T-helper 2 cell (primary cell): Measurements from ENCODE around the gene ZNF467.
A peak's percentile ranks its signal among the peaks of the same experiment; 100 is the strongest.

Experiments
- DNase-seq, 5 experiments: peaks; one replicate each; pipeline versions ENCODE4 v3.0.0 to v3.0.0-alpha.2; 2012 to 2022

The ZNF467 gene

GRCh38 chr7:149806726-149807125 lies 33.3 kb upstream of the ZNF467 start:
- no peak for DNase-seq

GRCh38 chr7:149804106-149804505 lies 30.7 kb upstream of the ZNF467 start:
- DNase-seq, result no peak

- DNase-seq, result no peak
These were observed 30.2 kb upstream of the ZNF467 start for GRCh38 chr7:149803551-149804074.

GRCh38 chr7:149802966-149803365 lies 29.6 kb upstream of the ZNF467 start:
- no peak for DNase-seq

GRCh38 chr7:149801816-149802215 lies 28.4 kb upstream of the ZNF467 start:
- no peak for DNase-seq

GRCh38 chr7:149801002-149801566 lies 27.7 kb upstream of the ZNF467 start:
- no peak for DNase-seq

GRCh38 chr7:149800169-149800555 lies 26.8 kb upstream of the ZNF467 start:
- DNase-seq, result no peak

GRCh38 chr7:149799397-149800168 lies 26.2 kb upstream of the ZNF467 start:
- DNase-seq, result peak in 4 of 5 experiments; percentile 19 to 51 (median 29)

- no peak for DNase-seq
These were observed 24.4 kb upstream of the ZNF467 start for GRCh38 chr7:149797771-149798170.

GRCh38 chr7:149796287-149796860 lies 23.0 kb upstream of the ZNF467 start:
- DNase-seq, result no peak

- no peak for DNase-seq
These were observed 21.7 kb upstream of the ZNF467 start for GRCh38 chr7:149795126-149795525.

GRCh38 chr7:149794661-149795060 lies 21.3 kb upstream of the ZNF467 start:
- no peak for DNase-seq

- no peak for DNase-seq
These were observed 19.9 kb upstream of the ZNF467 start for GRCh38 chr7:149793261-149793660.

GRCh38 chr7:149792220-149792595 lies 18.8 kb upstream of the ZNF467 start:
- DNase-seq, result no peak

- DNase-seq, result no peak
These were observed 18.2 kb upstream of the ZNF467 start for GRCh38 chr7:149791411-149792219.

- no peak for DNase-seq
These were observed 17.5 kb upstream of the ZNF467 start for GRCh38 chr7:149790754-149791360.

- DNase-seq, result peak in 2 of 5 experiments; percentile 20 to 56
These were observed 16.8 kb upstream of the ZNF467 start for GRCh38 chr7:149790146-149790548.

- DNase-seq, result no peak
These were observed 15.7 kb upstream of the ZNF467 start for GRCh38 chr7:149789101-149789500.

GRCh38 chr7:149788300-149788851 lies 15.0 kb upstream of the ZNF467 start:
- no peak for DNase-seq

GRCh38 chr7:149787428-149788299 lies 14.3 kb upstream of the ZNF467 start:
- no peak for DNase-seq

GRCh38 chr7:149785983-149786382 lies 12.6 kb upstream of the ZNF467 start:
- no peak for DNase-seq
